Esophagus squamous epithelium (tissue), 5 donors: ENCODE data around the gene MSH2. TPM values are rescaled to one million over a fixed set of nuclear protein-coding genes. Genes with fewer than 3 reads are reported as not detected.

Experiments used
- DNase-seq: peaks from one replicate; lab custom pipeline; 2025; lab: John Stamatoyannopoulos, UW
- H3K27ac ChIP-seq, 4 donors: fragments of 200-600 bp; sonication (generic); one replicate each; pipeline ENCODE4 v1.5.1; 2016 to 2019; ENCODE audit warnings: mild to moderate bottlenecking in 1 of 4
- H3K27me3 ChIP-seq, 4 donors: fragments of 200-600 bp; sonication (generic); 1 replicate in 3 of 4; 2 replicates in 1 of 4; pipeline versions ENCODE4 v1.5.1 to v1.6.0; 2017 to 2021; ENCODE audit warnings: antibody characterized with exemption in 1 of 4
- H3K36me3 ChIP-seq, 3 donors: fragments of 200-600 bp; sonication (generic); one replicate each; pipeline ENCODE4 v1.5.1; 2016 to 2019
- H3K4me1 ChIP-seq, 3 donors: fragments of 200-600 bp; sonication (generic); one replicate each; pipeline ENCODE4 v1.5.1; 2017 to 2019
- H3K4me3 ChIP-seq, 4 donors: fragments of 200-600 bp; sonication (generic); 1 replicate in 3 of 4; 2 replicates in 1 of 4; pipeline ENCODE4 v1.5.1; 2016 to 2019; ENCODE audit warnings: mild to moderate bottlenecking in 2 of 4, moderate library complexity in 1 of 4
- H3K9me3 ChIP-seq, 3 donors: fragments of 200-600 bp; sonication (generic); one replicate each; pipeline ENCODE4 v1.5.1; 2016 to 2019
- POLR2A ChIP-seq, 4 donors: fragments of 450-650 bp; IDR thresholded peaks; one replicate each; pipeline ENCODE4 v1.6.1; 2017; ENCODE audit warnings: antibody characterized with exemption in 4 of 4, mild to moderate bottlenecking in 4 of 4, moderate library complexity in 3 of 4
- WGBS, 2 donors: methylation state at CpG; one replicate each; pipeline ENCODE4 v1.1.5; 2018; 5-methylcytosine and 5-hydroxymethylcytosine counted together
- intact Hi-C: fragments of 100-400 bp; cut with DNase I; formaldehyde crosslinking; loops from one replicate; pipeline ENCODE4 v1.15.0; 2022
- total RNA-seq, 4 donors: library from RNA; depleted of rRNA; stranded (reverse); fragments of >200 nt; gene quantifications; one replicate each; pipeline ENCODE4 v1.1.0, GENCODE V29; 2016
- TF ChIP-seq, protein P1 (sequence below), 6 experiments: fragments of 450-650 bp in 4 of 6; fragments of 200-600 bp in 2 of 6; sonication (generic) in 2 of 6; IDR thresholded peaks; one replicate each; pipeline ENCODE4 v1.5.1; 2016 to 2019; ENCODE audit warnings: antibody characterized with exemption in 6 of 6, mild to moderate bottlenecking in 4 of 6, moderate library complexity in 4 of 6
- donor health status: DM: yes; HTN: yes; CAD: no.

Gene MSH2
- total RNA-seq, 4 donors from 2014 or later = 8.3 to 14.4 (median 12.3) TPM

DNA sequence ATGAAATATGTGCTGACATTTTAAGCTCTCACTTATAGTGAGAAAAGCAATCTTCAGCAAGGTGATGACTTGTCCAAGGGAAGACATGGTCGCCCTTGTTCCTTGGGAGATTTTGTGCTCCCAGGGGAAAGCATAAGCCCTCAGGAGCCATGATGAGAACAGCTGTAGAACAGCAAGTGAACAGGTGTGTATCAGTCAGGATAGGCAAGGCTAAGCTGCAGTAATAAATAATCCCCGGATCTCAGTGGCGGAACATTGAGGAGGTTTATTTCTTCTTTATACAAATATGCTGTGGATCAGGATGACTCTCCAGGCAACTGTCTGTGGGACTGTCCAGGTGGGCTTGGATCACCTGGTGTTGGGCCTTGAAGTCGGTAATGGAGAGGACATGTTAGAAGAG lies 103.1 kb downstream of the MSH2 start:
- H3K36me3 ChIP-seq = no peaks in the 10 kb centered on the region
- no peak overlapping the region for H3K4me3 ChIP-seq
- intact Hi-C loops = no loop called here
- no peaks in the 10 kb centered on the region for H3K4me1 ChIP-seq
- WGBS, 2 donors = 69 to 83% methylated on average over 4 of the region's 4 CpGs
- H3K27me3 ChIP-seq = no peaks in the 10 kb centered on the region
- H3K27ac ChIP-seq = no peak overlapping the region
- DNase-seq = no peak
- TF ChIP-seq, protein P1, sequence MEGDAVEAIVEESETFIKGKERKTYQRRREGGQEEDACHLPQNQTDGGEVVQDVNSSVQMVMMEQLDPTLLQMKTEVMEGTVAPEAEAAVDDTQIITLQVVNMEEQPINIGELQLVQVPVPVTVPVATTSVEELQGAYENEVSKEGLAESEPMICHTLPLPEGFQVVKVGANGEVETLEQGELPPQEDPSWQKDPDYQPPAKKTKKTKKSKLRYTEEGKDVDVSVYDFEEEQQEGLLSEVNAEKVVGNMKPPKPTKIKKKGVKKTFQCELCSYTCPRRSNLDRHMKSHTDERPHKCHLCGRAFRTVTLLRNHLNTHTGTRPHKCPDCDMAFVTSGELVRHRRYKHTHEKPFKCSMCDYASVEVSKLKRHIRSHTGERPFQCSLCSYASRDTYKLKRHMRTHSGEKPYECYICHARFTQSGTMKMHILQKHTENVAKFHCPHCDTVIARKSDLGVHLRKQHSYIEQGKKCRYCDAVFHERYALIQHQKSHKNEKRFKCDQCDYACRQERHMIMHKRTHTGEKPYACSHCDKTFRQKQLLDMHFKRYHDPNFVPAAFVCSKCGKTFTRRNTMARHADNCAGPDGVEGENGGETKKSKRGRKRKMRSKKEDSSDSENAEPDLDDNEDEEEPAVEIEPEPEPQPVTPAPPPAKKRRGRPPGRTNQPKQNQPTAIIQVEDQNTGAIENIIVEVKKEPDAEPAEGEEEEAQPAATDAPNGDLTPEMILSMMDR (IDR thresholded peaks at IDR 0.05) = no peak
- no peak for TF ChIP-seq POLR2A (IDR thresholded peaks at IDR 0.05)
- H3K9me3 ChIP-seq = peaks cover 0 to 15% (median 0%) of the 10 kb centered on the region in 3 donors

DNA sequence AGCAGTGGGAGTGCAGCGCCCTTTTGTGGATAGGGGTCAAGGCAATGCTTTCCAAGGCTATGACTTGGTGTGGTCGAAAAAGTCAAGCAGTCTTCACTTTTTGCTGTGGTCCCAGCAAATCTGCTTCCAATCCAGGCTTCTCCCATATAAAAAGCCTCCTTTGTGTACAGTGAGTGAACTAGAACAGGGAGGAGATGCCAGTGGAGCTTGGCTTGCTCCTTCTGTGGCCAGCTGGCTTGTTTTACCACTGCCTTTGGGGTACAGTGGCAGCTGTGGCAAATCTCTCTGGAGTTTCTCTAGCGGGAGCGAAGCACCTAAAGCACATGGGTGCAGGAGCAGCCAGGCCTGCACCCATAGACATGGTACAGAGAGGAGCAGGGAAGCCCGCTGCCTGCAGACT lies 103.5 kb downstream of the MSH2 start:
- no peak overlapping the region for H3K4me3 ChIP-seq
- intact Hi-C loops = no loop called here
- no peak for DNase-seq
- 87 to 90% methylated on average over 4 of the region's 5 CpGs for WGBS, 2 donors
- H3K27me3 ChIP-seq = no peaks in the 10 kb centered on the region
- no peaks in the 10 kb centered on the region for H3K36me3 ChIP-seq
- no peaks in the 10 kb centered on the region for H3K4me1 ChIP-seq
- peaks cover 0 to 15% (median 0%) of the 10 kb centered on the region in 3 donors for H3K9me3 ChIP-seq
- no peak overlapping the region for H3K27ac ChIP-seq
- TF ChIP-seq POLR2A (IDR thresholded peaks at IDR 0.05) = no peak
- TF ChIP-seq, protein P1 (IDR thresholded peaks at IDR 0.05) = no peak

DNA sequence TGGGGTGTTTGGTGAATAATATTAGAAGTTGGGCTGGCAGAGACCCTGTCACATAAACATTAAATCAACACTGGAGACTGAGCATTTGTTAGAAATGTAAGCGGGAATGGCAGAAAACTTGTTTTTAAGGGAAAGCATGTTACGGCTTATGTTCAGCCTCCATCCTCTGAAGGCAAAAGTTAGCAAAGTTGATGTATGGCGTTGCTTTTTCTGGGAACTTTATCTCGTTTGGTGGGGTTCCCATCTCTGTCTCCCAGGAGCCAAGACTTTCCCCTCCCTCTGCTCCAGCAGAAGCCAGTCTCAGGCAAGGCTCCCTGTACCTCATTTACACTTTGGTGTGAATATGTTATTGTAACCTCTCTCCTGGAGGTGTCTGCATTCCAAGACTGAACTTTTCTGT lies 105.1 kb downstream of the MSH2 start:
- peaks cover 0 to 15% (median 0%) of the 10 kb centered on the region in 3 donors for H3K9me3 ChIP-seq
- H3K4me1 ChIP-seq = no peaks in the 10 kb centered on the region
- no peak overlapping the region for H3K4me3 ChIP-seq
- intact Hi-C loops = no loop called here
- H3K27ac ChIP-seq = no peak overlapping the region
- WGBS, 2 donors = 68 to 71% methylated on average over 4 of the region's 4 CpGs
- no peaks in the 10 kb centered on the region for H3K27me3 ChIP-seq
- DNase-seq = no peak
- TF ChIP-seq, protein P1 (IDR thresholded peaks at IDR 0.05) = no peak
- no peak for TF ChIP-seq POLR2A (IDR thresholded peaks at IDR 0.05)
- H3K36me3 ChIP-seq = no peaks in the 10 kb centered on the region

DNA sequence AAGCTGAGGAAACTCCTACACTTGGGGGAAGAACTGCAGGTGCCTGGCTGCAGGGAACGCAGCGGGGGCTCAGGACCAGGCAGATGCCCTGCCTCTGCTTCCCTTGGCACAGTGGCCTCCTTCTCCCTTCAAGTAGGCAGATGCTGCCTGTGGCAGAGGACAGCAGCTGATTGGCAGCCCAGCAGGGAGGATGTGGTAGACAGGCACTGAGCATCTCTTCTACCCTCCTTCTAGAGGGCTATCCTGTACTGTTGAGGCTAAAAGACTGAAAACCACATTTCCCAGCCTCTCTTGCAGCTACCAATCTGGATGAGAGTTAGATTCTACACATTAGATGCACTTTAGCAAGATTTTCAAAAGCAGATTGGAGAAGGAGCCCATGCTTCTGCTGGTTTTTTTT lies 105.7 kb downstream of the MSH2 start:
- Histone ChIP-seq H3K4me3 (no peak overlapping the region), H3K4me1 (no peaks in the 10 kb centered on the region), H3K27me3 (no peaks in the 10 kb centered on the region), H3K36me3 (no peaks in the 10 kb centered on the region), H3K9me3 (peaks cover 0 to 15% (median 0%) of the 10 kb centered on the region in 3 donors), H3K27ac (no peak overlapping the region)
- intact Hi-C loops = no loop called here
- WGBS, 2 donors = 89 to 90% methylated on average over 2 of the region's 2 CpGs
- no peak for DNase-seq
- TF ChIP-seq POLR2A (IDR thresholded peaks at IDR 0.05) = no peak
- TF ChIP-seq, protein P1 (IDR thresholded peaks at IDR 0.05) = no peak

DNA sequence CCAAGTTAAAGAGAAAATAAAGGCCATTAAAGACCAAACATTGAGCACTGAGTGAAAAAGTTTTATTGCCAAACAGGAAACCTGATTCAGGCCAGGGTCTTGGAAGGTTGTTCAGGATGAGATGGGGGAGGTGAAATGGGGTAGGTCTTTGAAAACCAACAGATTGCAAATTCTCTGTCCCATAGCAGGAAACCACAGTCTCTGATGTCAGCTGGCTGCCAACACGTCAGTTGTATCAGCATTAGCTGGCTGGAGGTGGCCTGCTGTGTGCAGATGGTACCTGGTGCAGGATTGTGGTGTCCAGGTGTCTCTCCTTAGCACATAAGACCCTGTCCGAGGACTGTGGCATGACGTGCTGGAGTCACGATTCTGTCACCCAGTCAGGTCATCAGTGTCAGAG lies 106.3 kb downstream of the MSH2 start:
- no peak for DNase-seq
- intact Hi-C loops = no loop called here
- H3K27ac ChIP-seq = no peak overlapping the region
- 67 to 74% methylated on average over 3 to 4 of the region's 4 CpGs for WGBS, 2 donors
- H3K4me3 ChIP-seq = no peak overlapping the region
- no peaks in the 10 kb centered on the region for H3K4me1 ChIP-seq
- no peaks in the 10 kb centered on the region for H3K27me3 ChIP-seq
- peaks cover 0 to 14% (median 0%) of the 10 kb centered on the region in 3 donors for H3K9me3 ChIP-seq
- TF ChIP-seq POLR2A (IDR thresholded peaks at IDR 0.05) = no peak
- TF ChIP-seq, protein P1 (IDR thresholded peaks at IDR 0.05) = no peak
- no peaks in the 10 kb centered on the region for H3K36me3 ChIP-seq
